ENCODE results near the gene SSU72. TPM values are rescaled to one million over a fixed set of nuclear protein-coding genes. Genes with fewer than 3 reads are reported as not detected.

The SSU72 gene
- polyA plus RNA-seq, 1 of the 3 experiments (the other 2 are of a cell fraction), result 104 TPM

GRCh38 chr1:1564268-1564667, 10.4 kb downstream of the SSU72 start:
- Histone ChIP-seq H4K20me1 (ENCODE audit: insufficient read depth) (peaks cover 52% of the 10 kb centered on the region), H3K4me2 (no peak overlapping the region), H3K4me1 (ENCODE audit: control insufficient read depth in 1 of 2, insufficient read depth in 2 of 2, low read depth in 1 of 2, low read length in 1 of 2) (no peaks in the 10 kb centered on the region), H3K4me3 (ENCODE audit: low read depth in 2 of 2, low read length in 1 of 2) (no peak overlapping the region), H3K79me2 (ENCODE audit: insufficient read depth) (peaks cover 92% of the 10 kb centered on the region), H3K36me3 (replicated peaks in 1 of 2; ENCODE audit: control insufficient read depth in 1 of 2, insufficient read depth in 2 of 2, low read length in 1 of 2) (peaks cover 21 to 35% of the 10 kb centered on the region in 2 experiments), H3K9ac (no peak overlapping the region), H2AFZ (ENCODE audit: low read depth) (no peak overlapping the region), H3K9me2 (no peaks in the 10 kb centered on the region), H3F3A (replicated peaks; ENCODE audit: insufficient read depth) (peaks cover 8% of the 10 kb centered on the region), H3K9me3 (no peaks in the 10 kb centered on the region), H3K27me3 (ENCODE audit: insufficient read depth) (no peaks in the 10 kb centered on the region), H3K27ac (ENCODE audit: low read depth in 2 of 2, low read length in 1 of 2) (no peak overlapping the region)
- TF ChIP-seq JUND (IDR thresholded peaks at IDR 0.05) (no peak), YY1 (IDR thresholded peaks at IDR 0.05; ENCODE audit: low read depth) (no peak), SIN3A (IDR thresholded peaks at IDR 0.05; ENCODE audit: borderline replicate concordance, low read depth, low read length) (no peak)
- TF ChIP-seq, protein P1, sequence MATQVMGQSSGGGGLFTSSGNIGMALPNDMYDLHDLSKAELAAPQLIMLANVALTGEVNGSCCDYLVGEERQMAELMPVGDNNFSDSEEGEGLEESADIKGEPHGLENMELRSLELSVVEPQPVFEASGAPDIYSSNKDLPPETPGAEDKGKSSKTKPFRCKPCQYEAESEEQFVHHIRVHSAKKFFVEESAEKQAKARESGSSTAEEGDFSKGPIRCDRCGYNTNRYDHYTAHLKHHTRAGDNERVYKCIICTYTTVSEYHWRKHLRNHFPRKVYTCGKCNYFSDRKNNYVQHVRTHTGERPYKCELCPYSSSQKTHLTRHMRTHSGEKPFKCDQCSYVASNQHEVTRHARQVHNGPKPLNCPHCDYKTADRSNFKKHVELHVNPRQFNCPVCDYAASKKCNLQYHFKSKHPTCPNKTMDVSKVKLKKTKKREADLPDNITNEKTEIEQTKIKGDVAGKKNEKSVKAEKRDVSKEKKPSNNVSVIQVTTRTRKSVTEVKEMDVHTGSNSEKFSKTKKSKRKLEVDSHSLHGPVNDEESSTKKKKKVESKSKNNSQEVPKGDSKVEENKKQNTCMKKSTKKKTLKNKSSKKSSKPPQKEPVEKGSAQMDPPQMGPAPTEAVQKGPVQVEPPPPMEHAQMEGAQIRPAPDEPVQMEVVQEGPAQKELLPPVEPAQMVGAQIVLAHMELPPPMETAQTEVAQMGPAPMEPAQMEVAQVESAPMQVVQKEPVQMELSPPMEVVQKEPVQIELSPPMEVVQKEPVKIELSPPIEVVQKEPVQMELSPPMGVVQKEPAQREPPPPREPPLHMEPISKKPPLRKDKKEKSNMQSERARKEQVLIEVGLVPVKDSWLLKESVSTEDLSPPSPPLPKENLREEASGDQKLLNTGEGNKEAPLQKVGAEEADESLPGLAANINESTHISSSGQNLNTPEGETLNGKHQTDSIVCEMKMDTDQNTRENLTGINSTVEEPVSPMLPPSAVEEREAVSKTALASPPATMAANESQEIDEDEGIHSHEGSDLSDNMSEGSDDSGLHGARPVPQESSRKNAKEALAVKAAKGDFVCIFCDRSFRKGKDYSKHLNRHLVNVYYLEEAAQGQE (IDR thresholded peaks at IDR 0.05; ENCODE audit: low read depth, low read length), result no peak
- DNase-seq, result no peak
- CTCF ChIA-PET, result no interaction called here
- POLR2A ChIA-PET, result no interaction called here
- WGBS (ENCODE audit: low lambda C conversion rate), result 94% methylated on average over 13 of the region's 19 CpGs

DNA sequence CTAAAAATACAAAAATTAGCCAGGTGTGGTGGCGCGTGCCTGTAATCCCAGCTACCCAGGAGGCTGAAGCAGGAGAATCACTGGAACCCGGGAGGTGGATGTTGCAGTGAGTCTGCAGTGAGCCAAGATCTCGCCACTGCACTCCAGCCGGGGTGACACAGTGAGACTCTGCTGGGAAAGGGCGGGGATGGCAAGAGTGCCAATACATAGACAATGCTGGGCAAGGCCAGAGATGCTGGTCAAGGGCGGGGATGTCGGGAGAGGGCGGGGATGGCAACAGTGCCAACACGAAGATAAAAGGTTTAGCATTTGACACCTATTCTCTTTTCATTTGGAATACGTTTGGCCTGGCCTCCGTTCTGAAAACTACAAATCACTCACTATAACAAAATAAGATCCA, 11.0 kb downstream of the SSU72 start:
- WGBS (ENCODE audit: low lambda C conversion rate), result 93% methylated on average over 12 of the region's 12 CpGs
- no peaks in the 10 kb centered on the region for H3K9me3 ChIP-seq
- ChIA-PET POLR2A (no interaction called here), CTCF (no interaction called here)
- H3K4me2 ChIP-seq, result no peak overlapping the region
- peaks cover 46% of the 10 kb centered on the region for H4K20me1 ChIP-seq (ENCODE audit: insufficient read depth)
- H3F3A ChIP-seq (replicated peaks; ENCODE audit: insufficient read depth), result peaks cover 2% of the 10 kb centered on the region
- no peak overlapping the region for H3K27ac ChIP-seq (ENCODE audit: low read depth in 2 of 2, low read length in 1 of 2)
- no peak for DNase-seq
- H3K27me3 ChIP-seq (ENCODE audit: insufficient read depth), result no peaks in the 10 kb centered on the region
- H3K36me3 ChIP-seq (replicated peaks in 1 of 2; ENCODE audit: control insufficient read depth in 1 of 2, insufficient read depth in 2 of 2, low read length in 1 of 2), result peaks cover 21 to 40% of the 10 kb centered on the region in 2 experiments
- no peak overlapping the region for H3K9ac ChIP-seq
- no peak overlapping the region for H3K4me3 ChIP-seq (ENCODE audit: low read depth in 2 of 2, low read length in 1 of 2)
- no peak overlapping the region for H2AFZ ChIP-seq (ENCODE audit: low read depth)
- H3K9me2 ChIP-seq, result no peaks in the 10 kb centered on the region
- no peaks in the 10 kb centered on the region for H3K4me1 ChIP-seq (ENCODE audit: control insufficient read depth in 1 of 2, insufficient read depth in 2 of 2, low read depth in 1 of 2, low read length in 1 of 2)
- peaks cover 86% of the 10 kb centered on the region for H3K79me2 ChIP-seq (ENCODE audit: insufficient read depth)
- TF ChIP-seq RXRA (IDR thresholded peaks at IDR 0.05; ENCODE audit: borderline replicate concordance, low read depth) (no peak), GABPA (IDR thresholded peaks at IDR 0.05; ENCODE audit: low read depth) (no peak), TAF1 (IDR thresholded peaks at IDR 0.05; ENCODE audit: borderline replicate concordance, low read depth, low read length) (no peak), SIN3A (IDR thresholded peaks at IDR 0.05; ENCODE audit: borderline replicate concordance, low read depth, low read length) (no peak), TCF12 (IDR thresholded peaks at IDR 0.05) (no peak), EZH2phosphoT487 (IDR thresholded peaks at IDR 0.05; ENCODE audit: borderline replicate concordance, low read depth) (no peak), NRF1 (IDR thresholded peaks at IDR 0.05; ENCODE audit: low read depth, low read length) (no peak)

Measured in SK-N-SH (cell line).